B cell (primary cell): ENCODE results near the gene RPL11. TPM values are rescaled to one million over a fixed set of nuclear protein-coding genes. Genes with fewer than 3 reads are reported as not detected.

Experiments used
- ATAC-seq: fragments of 200-7000 bp; cut with Tn5 transposase; one replicate; pipeline ENCODE4 v1.10.0; 2021; ENCODE audit warnings: low read depth, mild to moderate bottlenecking, moderate number of reproducible peaks, moderate library complexity
- CTCF ChIA-PET: fragments of 350-600 bp; sonication (Branson Sonifier 250); formaldehyde crosslinking; loops from one replicate; lab custom pipeline; 2021; ENCODE audit warnings: antibody characterized with exemption, inconsistent platforms; lab: Charles Lee
- POLR2A ChIA-PET: fragments of 350-600 bp; sonication (Branson Sonifier 250); formaldehyde crosslinking; loops from one replicate; lab custom pipeline; 2021; ENCODE audit warnings: antibody characterized with exemption; lab: Charles Lee
- DNase-seq: peaks from one replicate; pipeline ENCODE4 v3.0.0; 2013
- H2AFZ ChIP-seq: 2 replicates; pipeline ENCODE4 v1.6.1; 2012; ENCODE audit warnings: mild to moderate bottlenecking, low read depth, low read length; ENCODE audit not compliant: insufficient read depth, poor library complexity, severe bottlenecking
- H3K27ac ChIP-seq, 2 donors: 1 replicate in 1 of 2; 2 replicates in 1 of 2; pipeline ENCODE4 v1.5.1; 2012 to 2013; ENCODE audit warnings: low read length in 2 of 2, mild to moderate bottlenecking in 2 of 2, moderate library complexity in 1 of 2
- H3K27me3 ChIP-seq, 4 experiments: fragments of 200-600 bp in 1 of 4; sonication (generic) in 1 of 4; replicated peaks in 1 of 4; 1 replicate in 2 of 4; 2 replicates in 2 of 4; pipeline versions ENCODE4 v1.6.1 to v1.7.0; 2013 to 2016; ENCODE audit warnings: low read length in 3 of 4, mild to moderate bottlenecking in 2 of 4, mixed read lengths in 1 of 4, moderate library complexity in 1 of 4; ENCODE audit not compliant: insufficient read depth in 4 of 4, control insufficient read depth in 3 of 4; ENCODE audit errors: control extremely low read depth in 1 of 4
- H3K36me3 ChIP-seq, 2 experiments: replicated peaks in 1 of 2; 1 replicate in 1 of 2; 2 replicates in 1 of 2; pipeline versions ENCODE4 v1.6.1 to v1.7.1; 2013; ENCODE audit warnings: low read length in 1 of 2; ENCODE audit not compliant: insufficient read depth in 2 of 2, control insufficient read depth in 1 of 2; ENCODE audit errors: control extremely low read depth in 1 of 2, extremely low read depth in 1 of 2
- H3K4me1 ChIP-seq, 2 donors: fragments of 200-600 bp in 1 of 2; sonication (generic) in 1 of 2; 1 replicate in 1 of 2; 2 replicates in 1 of 2; pipeline versions ENCODE4 v1.5.1 to v1.6.1; 2013 to 2017; ENCODE audit warnings: low read length in 2 of 2; ENCODE audit not compliant: control insufficient read depth in 2 of 2, insufficient read depth in 2 of 2
- H3K4me2 ChIP-seq: replicated peaks from 2 replicates; pipeline ENCODE3; 2012; ENCODE audit warnings: mild to moderate bottlenecking, low read depth, low read length; ENCODE audit not compliant: poor library complexity, severe bottlenecking
- H3K4me3 ChIP-seq, 5 experiments: fragments of 200-600 bp in 1 of 5; sonication (generic) in 1 of 5; 1 replicate in 3 of 5; 2 replicates in 2 of 5; pipeline versions ENCODE4 v1.5.1 to v1.7.0; 2011 to 2016; ENCODE audit warnings: low read length in 4 of 5, mild to moderate bottlenecking in 4 of 5, low read depth in 2 of 5, control low read depth in 1 of 5, moderate library complexity in 1 of 5; ENCODE audit not compliant: insufficient read depth in 1 of 5; ENCODE audit errors: control extremely low read depth in 1 of 5, extremely low read depth in 1 of 5
- H3K79me2 ChIP-seq: fragments of 200-600 bp; sonication (generic); one replicate; pipeline ENCODE4 v1.6.0; 2016; ENCODE audit warnings: low read length; ENCODE audit not compliant: control insufficient read depth, insufficient read depth
- H3K9ac ChIP-seq: fragments of 200-600 bp; sonication (generic); 2 replicates; pipeline ENCODE4 v1.6.1; 2017; ENCODE audit warnings: mild to moderate bottlenecking, low read length, moderate library complexity
- H3K9me3 ChIP-seq, 3 donors: one replicate each; pipeline versions ENCODE4 v1.6.1 to v1.7.1; 2013; ENCODE audit warnings: low read length in 2 of 3; ENCODE audit not compliant: control insufficient read depth in 2 of 3, insufficient read depth in 1 of 3; ENCODE audit errors: control extremely low read depth in 1 of 3
- H4K20me1 ChIP-seq: 2 replicates; pipeline ENCODE4 v1.6.0; 2012; ENCODE audit warnings: mild to moderate bottlenecking, low read length; ENCODE audit not compliant: insufficient read depth, control insufficient read depth, poor library complexity, severe bottlenecking
- H3K27ac Mint-ChIP-seq: one replicate; pipeline ENCODE4 v1.8.0; 2021; ENCODE audit warnings: mixed read lengths
- H3K27me3 Mint-ChIP-seq: one replicate; pipeline ENCODE4 v1.8.0; 2021; ENCODE audit warnings: mixed read lengths
- H3K4me1 Mint-ChIP-seq: one replicate; pipeline ENCODE4 v1.8.0; 2021; ENCODE audit warnings: mixed read lengths
- H3K4me3 Mint-ChIP-seq: one replicate; pipeline ENCODE4 v1.8.0; 2021; ENCODE audit warnings: mixed read lengths
- H3K9me3 Mint-ChIP-seq: one replicate; pipeline ENCODE4 v1.8.0; 2022; ENCODE audit warnings: mixed read lengths; ENCODE audit not compliant: insufficient read depth
- CTCF ChIP-seq: fragments of 200-600 bp; IDR thresholded peaks from one replicate; pipeline ENCODE4 v1.8.0; 2022; ENCODE audit warnings: antibody characterized with exemption, mild to moderate bottlenecking
- EZH2 ChIP-seq: IDR thresholded peaks from 2 replicates; pipeline ENCODE4 v1.6.1; 2012; ENCODE audit warnings: borderline replicate concordance, low read depth, mild to moderate bottlenecking, moderate library complexity, low read length; ENCODE audit not compliant: insufficient read depth, poor library complexity, severe bottlenecking
- WGBS: methylation state at CpG from one replicate; pipeline ENCODE4 v1.1.5; 2013; ENCODE audit warnings: missing lambda C conversion rate; ENCODE audit not compliant: insufficient coverage; 5-methylcytosine and 5-hydroxymethylcytosine counted together
- intact Hi-C: fragments of 100-400 bp; cut with micrococcal nuclease; formaldehyde crosslinking; loops from one replicate; pipeline ENCODE4 v1.10.0; 2022
- polyA plus RNA-seq: library from polyadenylated mRNA; depleted of rRNA; stranded (reverse); fragments of >200 nt; gene quantifications from 2 replicates; pipeline ENCODE4 v1.2.3, GENCODE V29; 2012
- total RNA-seq, 2 donors: library from RNA; stranded (reverse); fragments of 120-200 nt in 1 of 2; gene quantifications; 1 replicate in 1 of 2; 2 replicates in 1 of 2; pipeline versions ENCODE4 v1.2.3 to v1.2.4, GENCODE V29; 2013 to 2022

The RPL11 gene
- total and polyA plus RNA-seq, 2 donors (not counting 1 experiment from before 2014, with no cell fraction given), result 1,373 to 1,539 TPM

DNA sequence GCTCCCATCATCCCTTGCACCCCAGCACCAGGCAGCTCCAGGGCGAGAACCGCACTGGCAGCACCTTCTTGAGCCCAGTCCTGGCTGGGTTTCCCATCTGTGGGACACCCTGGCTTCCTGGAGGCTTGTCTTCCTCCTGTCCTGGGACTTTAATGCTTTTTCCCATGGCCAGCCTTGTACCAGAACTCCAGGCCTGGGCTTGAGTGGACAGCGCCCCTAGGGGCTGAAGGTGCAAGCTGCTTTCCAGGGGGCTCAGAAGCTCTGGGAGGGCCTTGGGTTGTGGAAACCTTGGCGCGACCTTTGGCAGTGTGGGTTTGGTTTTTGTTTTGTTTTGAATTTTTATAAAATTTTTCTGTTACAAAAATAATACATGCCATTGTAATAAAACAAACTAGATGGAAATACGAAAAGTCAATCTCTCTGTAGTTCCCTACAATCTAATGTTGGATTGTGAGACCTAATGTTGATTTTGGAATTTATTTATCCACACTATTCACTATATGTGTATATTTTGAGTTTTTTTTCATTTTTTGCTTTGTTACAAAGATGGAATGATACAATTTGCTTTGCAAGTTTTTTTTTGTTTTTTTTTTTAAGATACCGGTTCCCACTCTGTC lies 33.8 kb upstream of the RPL11 start:
- no peak overlapping the region for H3K4me3 ChIP-seq
- ChIA-PET CTCF (interaction anchor here (0.6 to 2.3 kb wide), 18 partner anchors 10 to 212 kb away, joined by 3 to 12 read pairs (median 5); partner anchors contain the start of gene RPL11), POLR2A (interaction anchor here (0.6 kb wide), 1 partner anchor 470 kb away, joined by 3 read pairs; no protein-coding TSS in a partner anchor)
- intact Hi-C loops, result no loop called here
- H4K20me1 ChIP-seq, result no peaks in the 10 kb centered on the region
- H3K9ac ChIP-seq, result no peak overlapping the region
- H3K4me2 ChIP-seq, result no peak overlapping the region
- TF ChIP-seq EZH2 (no peak), CTCF (peak; percentile 76)
- no peaks in the 10 kb centered on the region for H3K9me3 Mint-ChIP-seq
- no peak overlapping the region for H3K27ac Mint-ChIP-seq
- H3K27me3 Mint-ChIP-seq, result peaks cover 4% of the 10 kb centered on the region
- no peaks in the 10 kb centered on the region for H3K4me1 Mint-ChIP-seq
- H3K36me3 ChIP-seq, result no peaks in the 10 kb centered on the region
- H3K4me3 Mint-ChIP-seq, result no peak overlapping the region
- peaks cover 0 to 3% (median 0%) of the 10 kb centered on the region in 4 experiments for H3K27me3 ChIP-seq
- no peaks in the 10 kb centered on the region for H3K79me2 ChIP-seq
- WGBS, result 83% methylated on average over 4 of the region's 7 CpGs
- no peak overlapping the region for H3K27ac ChIP-seq
- DNase-seq (peak; percentile 47), ATAC-seq (no peak)
- no peaks in the 10 kb centered on the region for H3K4me1 ChIP-seq
- no peak overlapping the region for H2AFZ ChIP-seq
- no peaks in the 10 kb centered on the region for H3K9me3 ChIP-seq

DNA sequence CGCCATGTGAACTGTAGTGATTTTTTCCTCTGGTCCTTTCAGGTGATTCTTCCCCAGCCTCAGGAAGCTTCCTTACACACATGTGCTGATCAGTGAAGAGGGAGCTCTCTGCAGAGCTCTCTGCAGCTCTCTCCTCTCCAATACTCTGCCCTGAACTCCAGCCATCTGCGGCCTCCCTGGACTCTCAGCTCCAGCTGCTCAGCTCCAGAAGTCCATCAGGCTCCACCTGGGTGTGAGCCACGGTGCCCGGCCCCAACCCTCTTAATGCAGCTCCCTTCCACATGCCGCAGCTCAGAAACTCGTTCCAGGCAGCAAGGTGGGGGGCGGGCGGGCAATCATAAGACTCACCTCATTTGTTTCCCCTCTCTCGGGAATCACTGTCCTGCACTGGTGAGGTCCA lies 30.9 kb upstream of the RPL11 start:
- Mint-ChIP-seq H3K27ac (no peak overlapping the region), H3K4me1 (peaks cover 5% of the 10 kb centered on the region), H3K9me3 (no peaks in the 10 kb centered on the region), H3K27me3 (no peaks in the 10 kb centered on the region), H3K4me3 (no peak overlapping the region)
- H3K9ac ChIP-seq, result no peak overlapping the region
- no peaks in the 10 kb centered on the region for H3K36me3 ChIP-seq
- no peaks in the 10 kb centered on the region for H3K27me3 ChIP-seq
- H3K79me2 ChIP-seq, result no peaks in the 10 kb centered on the region
- ChIA-PET CTCF (interaction anchor here (0.6 kb wide), 1 partner anchor 159 kb away, joined by 3 read pairs; no protein-coding TSS in a partner anchor), POLR2A (no interaction called here)
- no peak overlapping the region for H3K4me2 ChIP-seq
- no peak overlapping the region for H3K27ac ChIP-seq
- no peaks in the 10 kb centered on the region for H4K20me1 ChIP-seq
- no peaks in the 10 kb centered on the region for H3K9me3 ChIP-seq
- TF ChIP-seq CTCF (no peak), EZH2 (no peak)
- no peak overlapping the region for H3K4me3 ChIP-seq
- H3K4me1 ChIP-seq, result no peaks in the 10 kb centered on the region
- DNase-seq (no peak), ATAC-seq (no peak)
- WGBS, result 92% methylated on average over 8 of the region's 9 CpGs
- intact Hi-C loops, result no loop called here
- no peak overlapping the region for H2AFZ ChIP-seq
